Activated naive CD8-positive, alpha-beta T cell (primary cell): ENCODE measurements around the gene UBTD2.
A peak's percentile ranks its signal among the peaks of the same experiment; 100 is the strongest.

Experiments used
- H3K27ac Mint-ChIP-seq: one replicate; pipeline ENCODE4 v1.8.0; 2021; ENCODE audit warnings: mixed read lengths
- H3K27me3 Mint-ChIP-seq: one replicate; pipeline ENCODE4 v1.8.0; 2021; ENCODE audit warnings: mixed read lengths
- H3K36me3 Mint-ChIP-seq: one replicate; pipeline ENCODE4 v1.8.0; 2021; ENCODE audit warnings: mixed read lengths
- H3K4me1 Mint-ChIP-seq: one replicate; pipeline ENCODE4 v1.8.0; 2021; ENCODE audit warnings: low read depth, mixed read lengths
- H3K4me3 Mint-ChIP-seq: one replicate; pipeline ENCODE4 v1.8.0; 2021; ENCODE audit warnings: mild to moderate bottlenecking, mixed read lengths
- H3K9me3 Mint-ChIP-seq: one replicate; pipeline ENCODE4 v1.8.0; 2021; ENCODE audit warnings: low read depth, mixed read lengths

Gene UBTD2

GRCh38 chr5:172180936-172181335 is 102.6 kb downstream of the UBTD2 start:
- H3K27ac Mint-ChIP-seq: peak overlapping the region; percentile 98
- no peaks in the 10 kb centered on the region for H3K27me3 Mint-ChIP-seq
- peaks cover 86% of the 10 kb centered on the region for H3K4me1 Mint-ChIP-seq
- H3K36me3 Mint-ChIP-seq: peaks cover 4% of the 10 kb centered on the region
- H3K9me3 Mint-ChIP-seq: no peaks in the 10 kb centered on the region
- peak overlapping the region; percentile 78 for H3K4me3 Mint-ChIP-seq

DNA sequence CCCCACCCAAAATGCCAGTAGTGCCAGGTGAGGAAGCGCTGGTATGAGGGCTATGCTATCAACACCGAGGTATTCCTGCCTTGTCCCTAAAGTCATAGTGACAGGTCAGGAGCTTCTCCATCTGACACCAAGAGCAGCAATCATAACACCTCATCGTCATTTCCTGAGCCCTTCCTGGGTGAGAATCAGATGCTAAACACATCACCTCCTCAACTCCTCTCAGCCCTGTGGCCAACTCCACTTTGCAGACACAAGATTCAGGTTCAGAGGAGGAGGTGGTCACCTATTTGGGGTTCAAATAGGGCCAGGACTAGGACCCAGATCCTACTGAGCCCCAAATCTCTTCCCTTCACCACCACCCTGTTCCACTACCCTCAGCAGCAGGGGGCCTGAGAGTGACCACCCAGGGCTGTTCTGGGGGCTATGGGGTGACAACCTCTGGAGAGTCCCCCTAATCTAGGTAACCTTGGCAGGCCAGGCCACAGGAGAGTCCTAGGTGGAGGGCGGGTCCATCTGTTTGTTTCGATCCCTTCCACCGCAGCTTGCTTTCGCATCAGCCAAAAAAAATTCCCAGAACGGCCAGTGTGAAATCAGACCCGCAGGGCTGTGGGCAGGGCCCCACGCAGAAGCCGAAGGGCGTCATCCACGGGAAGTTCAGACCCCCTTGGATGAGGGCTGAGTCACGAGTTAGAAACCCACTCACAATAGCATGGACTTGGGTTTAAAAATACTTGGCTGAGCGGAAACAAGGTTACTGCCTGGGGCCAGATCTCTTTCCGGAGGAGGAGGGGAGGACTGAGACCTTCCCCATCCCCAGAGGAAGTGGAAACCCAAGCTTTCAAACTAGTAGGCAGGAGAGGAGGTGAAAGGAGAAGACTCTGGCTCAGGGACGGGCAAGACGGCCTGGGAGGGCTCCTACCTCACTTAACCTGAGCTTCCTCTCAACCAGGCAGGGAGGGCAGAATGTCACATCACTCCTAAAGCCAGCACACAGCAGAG is 104.3 kb downstream of the UBTD2 start:
- Mint-ChIP-seq H3K27me3 (no peaks in the 10 kb centered on the region), H3K4me1 (peaks cover 87% of the 10 kb centered on the region), H3K4me3 (peak overlapping the region; percentile 78), H3K36me3 (peaks cover 4% of the 10 kb centered on the region), H3K9me3 (no peaks in the 10 kb centered on the region), H3K27ac (peak overlapping the region; percentile 98)

- H3K36me3 Mint-ChIP-seq: peaks cover 4% of the 10 kb centered on the region
- no peaks in the 10 kb centered on the region for H3K9me3 Mint-ChIP-seq
- H3K4me3 Mint-ChIP-seq: peak overlapping the region; percentile 78
- H3K27me3 Mint-ChIP-seq: no peaks in the 10 kb centered on the region
- peak overlapping the region; percentile 98 for H3K27ac Mint-ChIP-seq
- peaks cover 89% of the 10 kb centered on the region for H3K4me1 Mint-ChIP-seq
Measured at GRCh38 chr5:172178301-172178987, 105.1 kb downstream of the UBTD2 start.

DNA sequence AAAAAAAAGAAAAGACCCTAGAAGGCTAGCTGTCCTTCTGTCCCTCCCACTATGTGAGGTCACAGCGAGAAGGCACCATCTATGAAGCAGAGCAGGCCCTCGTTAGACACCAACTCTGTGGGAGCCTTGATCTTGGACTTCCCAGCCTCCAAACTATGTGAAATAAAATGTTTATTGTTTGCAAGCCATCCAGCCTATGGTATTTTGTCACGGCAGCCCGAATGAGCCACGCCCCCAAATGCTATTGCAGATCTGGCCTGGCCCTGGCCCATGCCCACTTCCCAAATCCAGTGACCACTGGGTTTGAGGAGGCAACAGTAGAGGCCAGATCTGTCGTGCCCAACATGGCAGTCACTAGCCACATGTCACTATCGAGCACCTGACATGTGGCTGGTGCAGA is 106.4 kb downstream of the UBTD2 start:
- peak overlapping the region; percentile 98 for H3K27ac Mint-ChIP-seq
- peak overlapping the region; percentile 85 for H3K4me3 Mint-ChIP-seq
- H3K4me1 Mint-ChIP-seq: peaks cover 83% of the 10 kb centered on the region
- H3K36me3 Mint-ChIP-seq: peaks cover 2% of the 10 kb centered on the region
- no peaks in the 10 kb centered on the region for H3K9me3 Mint-ChIP-seq
- H3K27me3 Mint-ChIP-seq: no peaks in the 10 kb centered on the region

DNA sequence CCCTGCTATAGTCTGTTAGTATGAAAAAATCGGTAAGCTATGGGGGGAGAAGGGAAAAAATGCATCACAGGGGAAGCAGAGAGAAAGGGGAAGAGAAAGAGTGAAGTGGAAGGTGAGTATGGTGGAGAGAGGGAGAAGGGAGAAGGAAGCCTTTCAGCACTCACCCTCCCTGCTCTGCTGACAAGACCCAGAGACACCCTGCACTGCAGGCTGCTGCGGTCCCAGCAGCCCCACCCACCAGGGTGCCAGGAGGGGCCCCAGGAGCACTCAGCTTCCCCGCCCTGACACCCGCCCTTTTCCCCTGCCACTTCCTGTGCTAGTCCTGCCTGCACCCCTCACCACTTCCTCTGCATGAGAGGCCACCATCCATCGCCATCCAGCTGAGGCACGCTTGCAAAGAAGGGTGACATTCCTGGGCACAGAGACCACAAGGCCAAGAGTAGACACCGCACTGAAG is 108.3 kb downstream of the UBTD2 start:
- peaks cover 86% of the 10 kb centered on the region for H3K4me1 Mint-ChIP-seq
- H3K36me3 Mint-ChIP-seq: peaks cover 2% of the 10 kb centered on the region
- peak overlapping the region; percentile 98 for H3K27ac Mint-ChIP-seq
- peak overlapping the region; percentile 85 for H3K4me3 Mint-ChIP-seq
- no peaks in the 10 kb centered on the region for H3K9me3 Mint-ChIP-seq
- no peaks in the 10 kb centered on the region for H3K27me3 Mint-ChIP-seq

- peak overlapping the region; percentile 85 for H3K4me3 Mint-ChIP-seq
- H3K27me3 Mint-ChIP-seq: no peaks in the 10 kb centered on the region
- H3K4me1 Mint-ChIP-seq: peaks cover 87% of the 10 kb centered on the region
- H3K9me3 Mint-ChIP-seq: no peaks in the 10 kb centered on the region
- peak overlapping the region; percentile 98 for H3K27ac Mint-ChIP-seq
- H3K36me3 Mint-ChIP-seq: peaks cover 5% of the 10 kb centered on the region
Measured at GRCh38 chr5:172173564-172174153, 109.9 kb downstream of the UBTD2 start.

DNA sequence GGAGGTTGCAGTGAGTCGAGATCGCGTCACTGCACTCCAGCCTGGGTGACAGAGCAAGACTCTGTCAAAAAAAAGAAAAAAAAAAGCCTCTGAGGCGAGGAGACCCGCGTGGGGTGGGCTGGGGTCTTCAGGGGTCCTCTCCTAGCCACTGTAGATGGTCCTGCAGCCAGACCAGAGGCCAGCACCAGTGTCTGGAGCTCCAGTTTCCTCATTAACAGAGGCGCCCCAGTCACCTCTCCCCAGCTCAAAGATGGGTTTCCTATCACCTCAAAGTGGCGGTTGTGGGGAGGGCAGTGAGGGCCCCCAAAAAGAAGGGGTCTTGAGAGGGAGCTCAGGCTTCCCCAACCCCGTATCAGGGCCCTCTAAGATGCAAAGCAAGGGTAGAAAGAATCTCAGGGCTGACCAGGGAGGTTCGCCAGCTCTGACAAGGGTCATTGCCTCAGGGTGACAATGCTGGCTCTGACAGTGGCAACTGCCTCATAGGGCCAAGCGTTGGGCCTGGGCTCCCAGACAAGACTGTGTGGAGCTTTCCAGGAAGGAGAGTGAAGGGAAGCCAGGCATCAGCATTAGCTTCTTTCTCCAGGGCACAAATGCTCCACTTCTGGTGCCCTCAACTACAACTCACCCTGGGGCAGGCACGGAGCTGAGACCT is 110.5 kb downstream of the UBTD2 start:
- peak overlapping the region; percentile 98 for H3K27ac Mint-ChIP-seq
- H3K4me3 Mint-ChIP-seq: peak overlapping the region; percentile 85
- H3K36me3 Mint-ChIP-seq: peaks cover 3% of the 10 kb centered on the region
- no peaks in the 10 kb centered on the region for H3K9me3 Mint-ChIP-seq
- H3K4me1 Mint-ChIP-seq: peaks cover 87% of the 10 kb centered on the region
- no peaks in the 10 kb centered on the region for H3K27me3 Mint-ChIP-seq

GRCh38 chr5:172171118-172171517 is 112.4 kb downstream of the UBTD2 start:
- Mint-ChIP-seq H3K36me3 (peaks cover 5% of the 10 kb centered on the region), H3K27me3 (no peaks in the 10 kb centered on the region), H3K4me3 (no peak overlapping the region), H3K4me1 (peaks cover 89% of the 10 kb centered on the region), H3K9me3 (no peaks in the 10 kb centered on the region), H3K27ac (peak overlapping the region; percentile 98)

DNA sequence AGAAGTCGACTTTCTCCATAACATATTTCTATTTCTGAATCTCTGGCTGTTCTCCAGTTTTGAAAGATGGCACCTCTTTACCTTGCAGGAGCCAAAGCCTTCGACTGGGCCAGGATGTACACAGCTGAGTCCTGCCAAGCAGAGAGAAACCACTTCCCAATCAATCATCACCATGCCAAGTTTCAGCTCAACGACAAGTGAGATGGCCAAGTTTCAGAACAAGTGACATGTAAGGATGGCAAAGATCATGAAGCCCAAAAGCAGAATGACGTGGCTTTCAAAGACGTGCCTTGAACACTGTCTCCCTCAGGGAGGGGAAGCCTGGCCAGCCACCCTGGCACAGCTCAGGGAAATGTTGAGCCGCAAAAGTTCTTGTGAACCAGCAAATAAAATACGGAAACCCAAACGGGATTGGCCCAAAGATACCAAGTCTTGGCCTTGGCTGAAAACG is 113.3 kb downstream of the UBTD2 start:
- Mint-ChIP-seq H3K36me3 (peaks cover 5% of the 10 kb centered on the region), H3K4me3 (peak overlapping the region; percentile 50), H3K27me3 (no peaks in the 10 kb centered on the region)

GRCh38 chr5:172169216-172169615 is 114.3 kb downstream of the UBTD2 start:
- Mint-ChIP-seq H3K27me3 (no peaks in the 10 kb centered on the region), H3K4me3 (peak overlapping the region; percentile 32), H3K4me1 (peaks cover 79% of the 10 kb centered on the region), H3K27ac (peak overlapping the region; percentile 98), H3K9me3 (no peaks in the 10 kb centered on the region), H3K36me3 (peaks cover 5% of the 10 kb centered on the region)

More for the DNA sequence above, 113.3 kb downstream of the UBTD2 start:
- Mint-ChIP-seq H3K9me3 (no peaks in the 10 kb centered on the region), H3K4me1 (peaks cover 82% of the 10 kb centered on the region), H3K27ac (peak overlapping the region; percentile 98)

- no peaks in the 10 kb centered on the region for H3K9me3 Mint-ChIP-seq
- H3K4me1 Mint-ChIP-seq: peaks cover 73% of the 10 kb centered on the region
- no peak overlapping the region for H3K4me3 Mint-ChIP-seq
- peaks cover 5% of the 10 kb centered on the region for H3K36me3 Mint-ChIP-seq
- H3K27me3 Mint-ChIP-seq: no peaks in the 10 kb centered on the region
- peak overlapping the region; percentile 98 for H3K27ac Mint-ChIP-seq
Measured at GRCh38 chr5:172168311-172168710, 115.3 kb downstream of the UBTD2 start.

DNA sequence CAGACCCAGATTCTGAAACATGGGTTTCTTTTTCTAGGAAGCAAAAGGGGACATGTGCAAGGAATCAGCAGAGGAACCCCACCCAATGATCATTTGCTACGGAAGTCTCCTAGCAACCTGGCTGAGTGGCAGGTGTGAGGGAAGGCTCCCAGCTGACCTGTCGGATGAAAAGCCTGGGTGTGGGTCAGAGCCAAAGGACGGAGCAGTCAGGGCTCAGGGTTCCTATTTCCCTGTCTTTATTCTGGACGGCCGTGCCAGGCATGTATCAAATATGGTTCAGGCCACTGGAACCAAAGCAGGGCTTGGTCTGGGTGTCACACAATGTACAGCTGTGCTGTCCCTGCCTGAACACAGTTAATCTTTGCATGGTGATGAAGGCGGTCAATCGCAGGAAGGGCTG is 115.7 kb downstream of the UBTD2 start:
- H3K9me3 Mint-ChIP-seq: no peaks in the 10 kb centered on the region
- no peaks in the 10 kb centered on the region for H3K27me3 Mint-ChIP-seq
- no peak overlapping the region for H3K4me3 Mint-ChIP-seq
- peak overlapping the region; percentile 98 for H3K27ac Mint-ChIP-seq
- H3K4me1 Mint-ChIP-seq: peaks cover 73% of the 10 kb centered on the region
- H3K36me3 Mint-ChIP-seq: peaks cover 5% of the 10 kb centered on the region

- Mint-ChIP-seq H3K27me3 (no peaks in the 10 kb centered on the region), H3K9me3 (no peaks in the 10 kb centered on the region), H3K4me3 (peak overlapping the region; percentile 7), H3K27ac (peak overlapping the region; percentile 28), H3K4me1 (peaks cover 80% of the 10 kb centered on the region), H3K36me3 (peaks cover 5% of the 10 kb centered on the region)
Measured at GRCh38 chr5:172166030-172166826, 117.3 kb downstream of the UBTD2 start.

- Mint-ChIP-seq H3K4me1 (peaks cover 80% of the 10 kb centered on the region), H3K36me3 (peaks cover 5% of the 10 kb centered on the region)
Measured at GRCh38 chr5:172165465-172165864, 118.1 kb downstream of the UBTD2 start.

More at GRCh38 chr5:172165465-172165864, 118.1 kb downstream of the UBTD2 start:
- no peak overlapping the region for H3K4me3 Mint-ChIP-seq
- no peaks in the 10 kb centered on the region for H3K27me3 Mint-ChIP-seq
- H3K9me3 Mint-ChIP-seq: no peaks in the 10 kb centered on the region
- no peak overlapping the region for H3K27ac Mint-ChIP-seq
